GM21619 (cell line): ENCODE measurements around the gene PPP1R9B.

Source experiments
- ATAC-seq: cut with Tn5 transposase; IDR thresholded peaks from one replicate; pipeline ENCODE4 v1.9.1; 2021; ENCODE audit not compliant: unreplicated experiment

The PPP1R9B gene

GRCh38 chr17:50109785-50110184, 40.7 kb downstream of the PPP1R9B start:
- ATAC-seq, result no peak

GRCh38 chr17:50109207-50109606, 41.3 kb downstream of the PPP1R9B start:
- ATAC-seq, result no peak

- ATAC-seq, result no peak
Measured at GRCh38 chr17:50108556-50108955, 41.9 kb downstream of the PPP1R9B start.

DNA sequence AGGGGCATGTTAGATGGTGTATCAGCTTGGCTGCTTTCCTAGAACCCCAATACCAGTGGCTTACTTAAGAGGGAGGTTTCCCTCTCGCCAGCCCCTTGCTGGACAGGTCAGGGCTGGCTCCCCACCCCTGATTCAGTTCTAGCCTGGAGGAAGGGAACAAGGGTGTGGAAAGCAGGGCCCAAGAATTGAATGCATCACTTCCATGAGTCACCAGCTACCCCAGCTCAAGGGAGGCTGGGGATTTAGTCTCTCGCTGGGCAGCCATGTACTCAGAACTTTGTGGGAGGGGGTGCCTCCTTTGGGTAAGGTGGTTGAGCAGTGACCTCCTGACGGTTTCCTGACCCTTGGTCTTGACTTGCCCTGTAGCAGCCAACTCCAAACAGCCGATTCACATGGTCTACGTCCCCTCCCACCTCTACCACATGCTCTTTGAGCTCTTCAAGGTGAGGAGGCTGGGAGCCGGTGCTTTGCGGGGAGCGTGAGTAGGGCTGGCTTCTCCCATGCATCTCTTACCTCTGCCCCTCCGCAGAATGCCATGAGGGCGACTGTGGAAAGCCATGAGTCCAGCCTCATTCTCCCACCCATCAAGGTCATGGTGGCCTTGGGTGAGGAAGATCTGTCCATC, 42.6 kb downstream of the PPP1R9B start:
- ATAC-seq, result no peak

DNA sequence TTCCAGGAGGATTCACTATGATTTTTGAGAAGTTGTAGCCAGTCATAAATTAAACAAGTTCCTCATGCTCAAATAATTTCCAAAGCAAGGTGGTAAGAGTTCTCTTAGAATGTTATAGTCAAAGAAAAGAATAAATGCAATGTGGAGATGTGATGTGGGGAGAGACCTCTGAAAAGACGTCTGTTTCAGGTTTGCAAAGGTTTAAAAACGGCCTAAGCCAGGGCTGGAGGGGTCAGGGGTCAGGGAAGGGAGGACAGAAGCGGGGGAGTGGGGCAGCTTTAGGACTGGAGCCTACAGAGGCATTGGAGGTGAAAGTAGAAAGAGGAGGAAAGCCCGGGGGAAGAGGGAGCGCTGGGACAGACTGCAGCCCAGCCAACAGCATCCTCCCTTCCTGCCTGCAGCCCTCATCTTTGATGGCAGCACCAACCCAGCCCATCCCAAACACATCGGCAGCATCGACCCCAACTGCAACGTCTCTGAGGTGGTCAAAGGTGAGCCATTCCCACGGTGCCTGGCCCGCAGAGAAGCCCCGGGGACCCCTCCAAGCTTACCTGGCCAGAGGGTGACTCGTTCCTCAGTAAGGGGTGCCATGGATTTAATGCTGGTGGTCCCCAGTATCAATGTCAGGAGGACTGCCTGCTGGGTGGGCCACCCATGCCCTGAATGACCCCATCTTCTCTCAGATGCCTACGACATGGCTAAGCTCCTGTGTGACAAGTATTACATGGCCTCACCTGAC, 43.9 kb downstream of the PPP1R9B start:
- ATAC-seq, result no peak

- ATAC-seq, result no peak
Measured at GRCh38 chr17:50105811-50106210, 44.7 kb downstream of the PPP1R9B start.

GRCh38 chr17:50103941-50104340, 46.5 kb downstream of the PPP1R9B start:
- no peak for ATAC-seq

DNA sequence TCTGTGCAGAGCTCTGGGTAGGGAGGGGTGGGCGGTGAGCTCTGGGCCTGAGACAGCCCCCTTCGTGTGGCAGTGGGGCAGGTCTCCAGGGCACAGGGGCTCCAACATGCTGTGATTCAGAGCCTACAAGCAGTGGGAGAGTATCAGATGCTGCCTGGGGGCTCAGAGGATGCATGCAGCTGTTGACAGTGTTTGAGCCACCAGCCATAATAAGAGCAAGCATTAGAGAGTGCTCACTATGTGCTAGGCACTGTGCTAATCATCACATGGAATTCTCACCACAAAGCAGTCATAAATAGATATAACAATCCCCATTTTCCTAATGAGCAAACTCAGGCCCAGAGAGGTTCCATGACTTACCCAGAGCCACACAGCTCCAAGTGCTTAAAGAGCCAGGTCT, 47.2 kb downstream of the PPP1R9B start:
- ATAC-seq, result no peak

DNA sequence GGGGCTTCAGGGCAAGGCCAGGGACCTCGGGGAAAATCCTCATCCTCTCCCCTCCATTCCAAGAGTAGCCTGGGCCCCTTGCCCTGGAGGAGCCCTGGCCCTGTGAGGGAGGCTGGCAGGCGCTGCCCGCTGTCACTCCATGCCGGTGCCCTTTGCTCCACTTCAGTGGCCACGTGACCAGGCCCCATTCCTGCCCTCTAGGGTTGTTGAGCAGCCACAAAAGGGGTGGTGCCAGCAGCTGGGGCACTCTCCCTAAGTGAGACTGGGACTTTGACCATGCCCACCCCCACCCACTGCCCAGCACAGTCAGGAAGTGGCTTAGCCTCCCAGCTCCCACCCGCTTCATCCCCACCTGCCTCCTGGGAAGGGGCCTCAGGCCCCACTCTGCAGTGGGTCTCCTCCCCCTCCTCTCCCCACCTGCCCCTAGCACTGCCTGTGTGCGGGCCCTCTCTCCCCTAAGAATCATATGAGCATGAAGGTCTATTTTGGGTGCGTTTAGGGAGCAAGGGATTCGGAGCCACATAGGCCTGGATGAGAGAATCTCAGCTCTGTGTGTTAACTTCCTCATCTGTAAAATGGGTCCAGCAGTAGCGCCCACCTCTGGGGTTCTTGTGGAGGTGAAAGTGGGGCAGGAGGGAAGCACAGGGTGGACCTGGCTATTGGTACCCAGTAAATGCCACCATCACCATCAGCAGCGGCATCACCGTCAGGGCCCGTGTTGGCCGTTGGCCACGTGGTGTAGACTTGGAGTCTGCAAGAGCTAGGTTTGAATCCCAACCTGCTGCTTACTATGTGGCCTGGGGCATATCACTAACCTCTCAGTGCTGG, 48.1 kb downstream of the PPP1R9B start:
- no peak for ATAC-seq

GRCh38 chr17:50101346-50102163, 48.9 kb downstream of the PPP1R9B start:
- ATAC-seq, result no peak

DNA sequence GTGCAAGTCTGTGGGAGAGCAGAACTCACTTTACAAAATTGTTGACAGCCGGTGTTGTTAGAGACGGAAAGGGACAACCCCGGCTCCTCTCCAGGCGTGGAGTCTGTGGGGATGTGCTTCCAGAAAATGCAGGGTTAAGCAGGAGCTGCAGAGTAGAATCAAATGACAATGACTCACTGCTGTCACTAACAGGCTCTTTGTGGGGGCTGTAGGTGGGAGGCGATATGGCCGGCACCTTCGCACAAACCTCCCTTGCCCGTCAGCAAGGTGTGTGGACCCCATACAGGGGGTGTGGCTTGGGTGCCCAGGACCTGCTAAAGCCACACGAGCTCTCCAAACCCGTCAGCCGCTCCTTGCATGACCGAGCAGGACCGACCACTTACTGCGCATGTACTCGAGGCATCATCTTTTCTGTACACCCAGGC, 49.5 kb downstream of the PPP1R9B start:
- no peak for ATAC-seq

GRCh38 chr17:50100480-50100883, 50.0 kb downstream of the PPP1R9B start:
- no peak for ATAC-seq

DNA sequence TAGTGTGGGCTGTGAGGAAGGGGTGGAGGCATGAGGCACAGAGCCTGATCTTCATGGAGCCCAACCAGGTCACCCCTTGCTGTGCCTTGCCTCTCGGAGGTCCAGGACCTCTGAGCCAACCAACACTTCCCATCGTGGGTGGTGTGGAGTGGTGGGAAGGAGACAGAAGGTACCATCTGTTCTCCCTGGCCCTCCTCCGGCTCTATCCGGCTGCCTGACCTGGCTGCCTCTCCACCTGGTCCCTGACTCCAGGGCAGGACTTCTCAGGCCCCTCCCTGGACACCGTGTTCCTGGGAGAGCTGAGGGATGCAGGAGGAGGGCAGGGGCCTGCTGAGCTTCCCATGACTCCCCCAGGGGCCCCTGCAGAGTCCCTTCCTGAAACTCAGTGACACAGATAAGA, 51.5 kb downstream of the PPP1R9B start:
- no peak for ATAC-seq

DNA sequence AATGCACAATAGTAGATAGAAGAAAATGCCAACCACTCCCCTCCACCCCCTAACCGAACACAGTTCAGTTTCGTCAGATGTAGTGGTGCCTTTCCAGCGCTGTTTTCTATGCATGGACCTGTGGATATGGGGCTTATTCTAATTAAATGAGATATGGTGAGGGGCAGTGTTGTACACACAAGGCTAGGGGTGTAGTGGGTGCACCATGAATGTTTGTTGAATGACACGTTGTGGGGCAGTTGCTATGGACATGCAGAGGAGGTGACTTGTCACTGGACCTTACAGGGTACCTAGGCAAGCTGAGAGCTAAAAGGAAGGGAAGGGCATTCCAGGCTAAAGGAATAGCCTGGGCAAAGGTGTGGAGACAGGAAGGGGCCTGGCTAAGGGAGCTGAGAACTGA, 51.9 kb downstream of the PPP1R9B start:
- no peak for ATAC-seq

DNA sequence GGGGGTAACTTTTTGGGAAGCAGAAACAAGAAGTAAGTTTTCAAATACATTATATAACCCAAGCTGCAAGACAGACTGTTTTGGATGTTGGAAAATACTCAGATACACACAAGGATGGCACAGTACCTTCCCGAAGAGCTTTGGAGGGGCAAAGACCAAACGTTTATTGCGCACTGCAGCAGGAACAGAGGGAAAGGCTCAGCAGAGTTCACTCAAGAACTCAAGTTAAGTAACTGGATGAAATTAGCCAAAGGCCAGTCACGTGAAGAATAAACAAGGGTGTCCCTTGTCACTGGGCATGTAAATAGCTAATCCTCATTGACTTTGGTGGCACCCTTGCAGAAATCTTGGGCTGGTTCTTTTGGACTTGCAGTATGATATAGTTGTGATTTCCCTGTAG, 52.6 kb downstream of the PPP1R9B start:
- ATAC-seq, result no peak

DNA sequence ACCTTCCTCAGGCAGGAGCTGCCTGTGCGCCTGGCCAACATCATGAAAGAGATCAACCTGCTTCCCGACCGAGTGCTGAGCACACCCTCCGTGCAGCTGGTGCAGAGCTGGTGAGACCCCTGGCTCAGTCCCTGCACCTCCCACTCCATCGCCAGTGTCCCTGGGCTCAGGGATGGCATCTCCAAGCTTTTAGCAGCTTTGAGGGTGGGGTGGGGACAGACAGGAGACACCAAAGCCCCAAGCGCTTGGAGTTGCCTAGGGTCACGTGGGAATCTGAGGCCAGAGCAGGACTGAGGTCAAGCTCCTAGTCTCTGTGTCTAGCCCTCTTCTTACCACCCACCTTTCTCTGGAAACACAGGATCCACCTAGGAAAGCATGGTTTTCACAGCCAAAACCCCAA, 53.0 kb downstream of the PPP1R9B start:
- ATAC-seq, result no peak

- no peak for ATAC-seq
Measured at GRCh38 chr17:50096758-50097157, 53.7 kb downstream of the PPP1R9B start.

- ATAC-seq, result no peak
Measured at GRCh38 chr17:50096092-50096491, 54.4 kb downstream of the PPP1R9B start.

DNA sequence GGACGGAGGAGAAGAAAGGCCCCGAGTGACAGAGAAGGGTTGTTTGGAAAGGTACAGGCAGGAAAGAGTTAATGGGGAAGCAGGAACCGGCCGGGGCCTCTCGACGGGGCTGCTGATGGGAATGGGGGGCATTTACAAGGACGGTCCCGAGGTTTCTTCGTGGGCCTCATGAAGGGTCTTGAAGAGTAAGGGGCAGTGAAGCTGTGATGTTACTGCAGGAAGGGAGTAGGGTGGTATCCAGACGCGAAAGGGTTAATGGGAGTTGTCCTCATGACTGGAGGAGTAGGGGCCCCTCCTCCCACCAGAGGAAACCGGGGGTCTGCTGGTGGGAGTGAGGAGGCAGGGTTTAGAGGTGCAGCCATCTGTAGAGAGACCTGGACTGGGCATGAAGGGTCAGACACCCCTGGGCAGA, 54.8 kb downstream of the PPP1R9B start:
- no peak for ATAC-seq

DNA sequence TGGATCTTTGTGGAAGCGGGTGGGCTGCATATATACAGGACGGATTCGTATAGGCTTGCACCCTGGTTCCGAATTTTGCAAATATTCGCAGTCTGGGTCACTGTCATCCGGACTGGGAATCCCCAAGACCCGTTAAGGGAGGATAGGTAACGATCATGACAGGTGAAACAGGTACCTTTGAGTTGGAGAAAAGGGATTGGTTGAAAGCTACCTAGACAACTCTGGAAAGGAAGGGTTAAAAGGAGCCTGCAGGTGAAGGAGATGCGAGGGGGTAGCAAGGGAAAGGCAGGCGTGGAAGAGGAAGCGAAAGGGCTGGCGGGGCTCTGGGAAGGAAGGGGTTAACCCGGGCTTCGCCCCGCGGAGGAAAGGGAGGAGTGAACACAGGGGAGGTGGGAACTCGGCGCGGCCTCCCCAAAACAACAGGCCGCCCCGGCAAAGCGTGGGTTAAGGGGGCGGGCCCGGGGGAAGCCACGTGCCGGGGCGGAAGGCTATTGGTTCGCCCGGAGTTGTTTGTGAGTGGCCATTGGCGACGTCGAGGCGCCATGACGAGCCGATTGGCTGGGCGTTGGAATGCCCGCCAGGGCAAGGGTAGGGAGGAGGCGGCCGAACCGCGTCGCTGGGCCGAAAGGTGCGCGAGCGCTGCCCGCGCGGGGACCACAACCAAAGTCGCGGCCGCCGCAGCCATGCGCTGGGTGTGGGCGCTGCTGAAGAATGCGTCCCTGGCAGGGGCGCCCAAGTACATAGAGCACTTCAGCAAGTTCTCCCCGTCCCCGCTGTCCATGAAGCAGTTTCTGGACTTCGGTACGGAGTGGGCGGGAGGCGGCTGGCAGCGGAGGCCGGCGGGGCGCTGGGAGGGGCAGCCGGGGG, 55.5 kb downstream of the PPP1R9B start, which contains the start of gene PDK2:
PDK2 (plus strand) TSS at position 599 of the 867 bp plus-strand sequence; CDS start at position 684, 85 bp downstream.
- ATAC-seq, result peak; percentile 93
